Loucy (cell line): ENCODE data around the gene GLOD5.

Experiments
- H2AFZ ChIP-seq: fragments of 200-600 bp; sonication (generic); 2 replicates; pipeline ENCODE4 v1.6.0; 2016; ENCODE audit warnings: antibody characterized with exemption, mild to moderate bottlenecking, low read length, moderate library complexity
- H3F3A ChIP-seq: fragments of 200-600 bp; 2 replicates; pipeline ENCODE4 v1.6.0; 2016; ENCODE audit warnings: antibody characterized with exemption, low read depth, mild to moderate bottlenecking
- H3K27me3 ChIP-seq: fragments of 200-600 bp; sonication (generic); 2 replicates; pipeline ENCODE4 v1.6.1; 2014; ENCODE audit warnings: low read length, mild to moderate bottlenecking; ENCODE audit not compliant: insufficient read depth, poor library complexity, severe bottlenecking
- H3K36me3 ChIP-seq: fragments of 200-600 bp; sonication (generic); 2 replicates; pipeline ENCODE4 v1.6.1; 2016; ENCODE audit warnings: low read length; ENCODE audit not compliant: insufficient read depth
- H3K4me1 ChIP-seq: fragments of 200-600 bp; sonication (generic); 2 replicates; pipeline ENCODE4 v1.5.1; 2014; ENCODE audit warnings: low read length, mild to moderate bottlenecking; ENCODE audit not compliant: insufficient read depth, poor library complexity, severe bottlenecking
- H3K4me2 ChIP-seq: fragments of 200-600 bp; sonication (generic); 2 replicates; pipeline ENCODE4 v1.6.0; 2014; ENCODE audit warnings: antibody characterized with exemption, low read length, low read depth, mild to moderate bottlenecking; ENCODE audit not compliant: poor library complexity, severe bottlenecking
- H3K4me3 ChIP-seq: fragments of 200-600 bp; sonication (generic); 2 replicates; pipeline ENCODE4 v1.5.1; 2014; ENCODE audit warnings: low read length, mild to moderate bottlenecking, mixed read lengths; ENCODE audit not compliant: poor library complexity, severe bottlenecking
- H3K79me2 ChIP-seq: fragments of 200-600 bp; sonication (generic); 2 replicates; pipeline ENCODE4 v1.6.1; 2014; ENCODE audit warnings: low read length; ENCODE audit not compliant: insufficient read depth
- H3K9ac ChIP-seq: fragments of 200-600 bp; sonication (generic); 2 replicates; pipeline ENCODE4 v1.6.0; 2014; ENCODE audit warnings: mild to moderate bottlenecking, low read depth, low read length, moderate library complexity; ENCODE audit not compliant: poor library complexity, severe bottlenecking
- H3K9me2 ChIP-seq: fragments of 200-600 bp; sonication (generic); replicated peaks from 2 replicates; pipeline ENCODE4 v1.6.1; 2016; ENCODE audit warnings: low read depth, low read length, mixed read lengths
- H3K9me3 ChIP-seq: fragments of 200-600 bp; sonication (generic); 2 replicates; pipeline ENCODE4 v1.6.1; 2014; ENCODE audit warnings: mild to moderate bottlenecking, antibody characterized with exemption, low read length, low read depth; ENCODE audit not compliant: insufficient read depth
- H4K20me1 ChIP-seq: fragments of 200-600 bp; sonication (generic); 2 replicates; pipeline ENCODE4 v1.6.0; 2014; ENCODE audit warnings: antibody characterized with exemption, low read length, mild to moderate bottlenecking; ENCODE audit not compliant: insufficient read depth, poor library complexity, severe bottlenecking
- CTCF ChIP-seq: fragments of 200-600 bp; sonication (generic); conservative IDR thresholded peaks from 2 replicates; pipeline ENCODE4 v1.5.1; 2014; ENCODE audit warnings: mild to moderate bottlenecking, antibody characterized with exemption, low read length
- EZH2phosphoT487 ChIP-seq: fragments of 200-600 bp; IDR thresholded peaks from 2 replicates; pipeline ENCODE4 v1.6.1; 2018; ENCODE audit warnings: antibody characterized with exemption, mild to moderate bottlenecking, moderate library complexity, borderline replicate concordance

Gene GLOD5

GRCh38 chrX:48781705-48782104 lies 20.2 kb downstream of the GLOD5 start:
- Histone ChIP-seq H3K4me2 (no peak overlapping the region), H3K79me2 (no peaks in the 10 kb centered on the region), H3K4me3 (no peak overlapping the region), H4K20me1 (no peaks in the 10 kb centered on the region), H3K4me1 (no peaks in the 10 kb centered on the region), H3K36me3 (no peaks in the 10 kb centered on the region), H3K9ac (no peak overlapping the region), H3K9me3 (no peaks in the 10 kb centered on the region), H2AFZ (no peak overlapping the region), H3K9me2 (no peaks in the 10 kb centered on the region), H3K27me3 (no peaks in the 10 kb centered on the region), H3F3A (no peaks in the 10 kb centered on the region)
- TF ChIP-seq EZH2phosphoT487: no peak
- TF ChIP-seq CTCF: no peak

GRCh38 chrX:48782216-48782615 lies 20.7 kb downstream of the GLOD5 start:
- Histone ChIP-seq H3K36me3 (no peaks in the 10 kb centered on the region), H3K9ac (no peak overlapping the region)

GRCh38 chrX:48782795-48783194 lies 21.2 kb downstream of the GLOD5 start:
- Histone ChIP-seq H3K36me3 (no peaks in the 10 kb centered on the region), H4K20me1 (no peaks in the 10 kb centered on the region), H3K4me2 (no peak overlapping the region), H3K9me2 (no peaks in the 10 kb centered on the region), H3K4me3 (no peak overlapping the region), H3K9me3 (no peaks in the 10 kb centered on the region), H3K27me3 (no peaks in the 10 kb centered on the region), H3K79me2 (no peaks in the 10 kb centered on the region), H3K4me1 (no peaks in the 10 kb centered on the region), H2AFZ (no peak overlapping the region), H3K9ac (no peak overlapping the region), H3F3A (no peaks in the 10 kb centered on the region)
- TF ChIP-seq CTCF (no peak), EZH2phosphoT487 (no peak)

More at GRCh38 chrX:48782216-48782615, 20.7 kb downstream of the GLOD5 start:
- Histone ChIP-seq H3K79me2 (no peaks in the 10 kb centered on the region), H2AFZ (no peak overlapping the region), H3K4me3 (no peak overlapping the region), H3F3A (no peaks in the 10 kb centered on the region), H3K9me2 (no peaks in the 10 kb centered on the region), H3K4me1 (no peaks in the 10 kb centered on the region), H4K20me1 (no peaks in the 10 kb centered on the region), H3K4me2 (no peak overlapping the region), H3K27me3 (no peaks in the 10 kb centered on the region), H3K9me3 (no peaks in the 10 kb centered on the region)
- TF ChIP-seq EZH2phosphoT487: no peak
- no peak for TF ChIP-seq CTCF
